BE2C (cell line): Measurements from ENCODE around the gene MS4A8.
"Not testable (repeated sequence)": the region's sequence is repeated elsewhere in the genome, so short reads cannot be mapped to it uniquely, and the experiment has no call there.

ENCODE experiments used
- DNase-seq: peaks from one replicate; pipeline ENCODE4 v3.0.0-alpha.2; 2020
- H3K27me3 ChIP-seq: fragments of 250-450 bp; sonication (Bioruptor Pico); 2 replicates; pipeline ENCODE4 v1.5.1; 2020; ENCODE audit warnings: mild to moderate bottlenecking
- H3K36me3 ChIP-seq: fragments of 250-450 bp; sonication (Bioruptor Pico); 2 replicates; pipeline ENCODE4 v1.5.1; 2020; ENCODE audit warnings: mild to moderate bottlenecking
- H3K4me1 ChIP-seq: fragments of 250-450 bp; sonication (Bioruptor Pico); 2 replicates; pipeline ENCODE4 v1.5.1; 2020
- H3K4me3 ChIP-seq: 2 replicates; pipeline ENCODE4 v1.5.1; 2011; ENCODE audit warnings: low read depth, low read length
- H3K9me3 ChIP-seq: fragments of 250-450 bp; sonication (Bioruptor Pico); 2 replicates; pipeline ENCODE4 v1.5.1; 2020
- TF ChIP-seq, protein P1 (sequence below): IDR thresholded peaks from 2 replicates; pipeline ENCODE4 v1.5.1; 2012; ENCODE audit warnings: mild to moderate bottlenecking, low read depth, low read length

Gene MS4A8

DNA sequence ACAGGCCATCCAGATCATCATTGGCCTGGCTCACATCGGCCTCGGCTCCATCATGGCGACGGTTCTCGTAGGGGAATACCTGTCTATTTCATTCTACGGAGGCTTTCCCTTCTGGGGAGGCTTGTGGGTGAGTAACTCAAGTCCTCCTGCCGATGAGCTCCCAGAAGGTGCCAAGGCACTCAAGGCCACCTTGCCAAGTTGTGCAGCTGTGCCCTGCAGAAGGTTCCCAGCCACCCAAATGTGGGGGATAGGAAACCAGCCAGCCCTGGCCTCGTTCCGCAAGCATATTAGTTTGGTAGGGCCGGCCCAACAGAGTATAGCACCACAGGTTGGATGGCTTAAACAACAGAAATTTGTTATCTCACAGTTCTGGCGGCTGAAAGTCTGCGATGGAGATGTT, 4.0 kb downstream of the MS4A8 start:
- DNase-seq = no peak
- Histone ChIP-seq H3K27me3 (no peaks in the 10 kb centered on the region), H3K9me3 (no peaks in the 10 kb centered on the region), H3K4me3 (no peak overlapping the region), H3K4me1 (no peaks in the 10 kb centered on the region), H3K36me3 (no peaks in the 10 kb centered on the region)
- TF ChIP-seq, protein P1, sequence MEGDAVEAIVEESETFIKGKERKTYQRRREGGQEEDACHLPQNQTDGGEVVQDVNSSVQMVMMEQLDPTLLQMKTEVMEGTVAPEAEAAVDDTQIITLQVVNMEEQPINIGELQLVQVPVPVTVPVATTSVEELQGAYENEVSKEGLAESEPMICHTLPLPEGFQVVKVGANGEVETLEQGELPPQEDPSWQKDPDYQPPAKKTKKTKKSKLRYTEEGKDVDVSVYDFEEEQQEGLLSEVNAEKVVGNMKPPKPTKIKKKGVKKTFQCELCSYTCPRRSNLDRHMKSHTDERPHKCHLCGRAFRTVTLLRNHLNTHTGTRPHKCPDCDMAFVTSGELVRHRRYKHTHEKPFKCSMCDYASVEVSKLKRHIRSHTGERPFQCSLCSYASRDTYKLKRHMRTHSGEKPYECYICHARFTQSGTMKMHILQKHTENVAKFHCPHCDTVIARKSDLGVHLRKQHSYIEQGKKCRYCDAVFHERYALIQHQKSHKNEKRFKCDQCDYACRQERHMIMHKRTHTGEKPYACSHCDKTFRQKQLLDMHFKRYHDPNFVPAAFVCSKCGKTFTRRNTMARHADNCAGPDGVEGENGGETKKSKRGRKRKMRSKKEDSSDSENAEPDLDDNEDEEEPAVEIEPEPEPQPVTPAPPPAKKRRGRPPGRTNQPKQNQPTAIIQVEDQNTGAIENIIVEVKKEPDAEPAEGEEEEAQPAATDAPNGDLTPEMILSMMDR = no peak

- no peak overlapping the region for H3K4me3 ChIP-seq
- H3K9me3 ChIP-seq = no peaks in the 10 kb centered on the region
- DNase-seq = no peak
- TF ChIP-seq, protein P1 = no peak
- no peaks in the 10 kb centered on the region for H3K27me3 ChIP-seq
- H3K4me1 ChIP-seq = no peaks in the 10 kb centered on the region
- no peaks in the 10 kb centered on the region for H3K36me3 ChIP-seq
Measured at GRCh38 chr11:60705895-60706294, 6.5 kb downstream of the MS4A8 start.

DNA sequence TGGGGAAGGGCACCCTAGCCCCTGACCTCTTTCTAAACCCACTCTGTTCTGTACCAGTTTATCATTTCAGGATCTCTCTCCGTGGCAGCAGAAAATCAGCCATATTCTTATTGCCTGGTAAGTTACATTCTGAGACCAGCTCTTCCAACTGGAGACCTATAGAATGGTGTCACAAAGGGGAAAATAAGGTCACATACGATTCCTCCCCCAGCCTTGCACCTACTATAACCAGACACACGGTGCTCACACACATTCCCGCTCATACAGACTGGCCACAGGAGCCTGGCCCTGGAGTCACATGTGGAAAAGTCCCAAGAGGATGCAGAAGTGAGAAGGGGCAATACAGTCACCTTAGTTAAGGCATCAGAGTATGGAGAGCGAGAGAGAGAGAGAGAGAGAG, 7.5 kb downstream of the MS4A8 start:
- no peaks in the 10 kb centered on the region for H3K27me3 ChIP-seq
- H3K4me3 ChIP-seq = no peak overlapping the region
- no peaks in the 10 kb centered on the region for H3K9me3 ChIP-seq
- no peak for DNase-seq
- no peaks in the 10 kb centered on the region for H3K4me1 ChIP-seq
- TF ChIP-seq, protein P1 = no peak
- H3K36me3 ChIP-seq = no peaks in the 10 kb centered on the region

GRCh38 chr11:60710482-60710881, 11.1 kb downstream of the MS4A8 start:
- H3K4me3 ChIP-seq = no peak overlapping the region
- H3K4me1 ChIP-seq = no peaks in the 10 kb centered on the region
- H3K36me3 ChIP-seq = no peaks in the 10 kb centered on the region
- H3K9me3 ChIP-seq = no peaks in the 10 kb centered on the region
- DNase-seq = no peak
- no peaks in the 10 kb centered on the region for H3K27me3 ChIP-seq
- TF ChIP-seq, protein P1 = peak; percentile 17; the same call in 1 of the 2 replicates

GRCh38 chr11:60711276-60711675, 11.9 kb downstream of the MS4A8 start:
- Histone ChIP-seq H3K27me3 (no peaks in the 10 kb centered on the region), H3K9me3 (no peaks in the 10 kb centered on the region), H3K4me3 (no peak overlapping the region), H3K36me3 (no peaks in the 10 kb centered on the region), H3K4me1 (no peaks in the 10 kb centered on the region)
- no peak for DNase-seq
- TF ChIP-seq, protein P1 = no peak

DNA sequence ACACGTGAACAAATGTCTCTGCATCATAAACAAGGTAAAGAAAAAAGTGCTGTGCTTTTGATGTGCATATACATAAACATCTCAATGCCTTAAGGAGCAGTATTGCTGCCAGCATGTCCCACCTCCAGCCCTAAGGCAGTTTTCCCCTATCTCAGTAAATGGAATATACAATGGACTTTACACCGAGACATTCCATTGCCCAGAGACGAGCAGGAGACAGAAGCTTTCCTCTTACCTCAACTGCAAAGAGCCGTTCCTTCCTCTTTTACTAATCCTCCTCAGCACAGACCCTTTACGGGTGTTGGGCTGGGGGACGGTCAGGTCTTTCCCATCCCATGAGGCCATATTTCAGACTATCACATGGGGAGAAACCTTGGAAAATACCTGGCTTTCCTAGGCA, 14.0 kb downstream of the MS4A8 start:
- not testable (repeated sequence) for H3K27me3 ChIP-seq, H3K4me3 ChIP-seq, H3K4me1 ChIP-seq, H3K36me3 ChIP-seq, DNase-seq, H3K9me3 ChIP-seq

- no peaks in the 10 kb centered on the region for H3K27me3 ChIP-seq
- no peak overlapping the region for H3K4me3 ChIP-seq
- TF ChIP-seq, protein P1 = no peak
- DNase-seq = no peak
- H3K9me3 ChIP-seq = no peaks in the 10 kb centered on the region
- no peaks in the 10 kb centered on the region for H3K4me1 ChIP-seq
- H3K36me3 ChIP-seq = no peaks in the 10 kb centered on the region
Measured at GRCh38 chr11:60717956-60718355, 18.5 kb downstream of the MS4A8 start.
